K562 (cell line): ENCODE results near the gene JPT2. TPM values are rescaled to one million over a fixed set of nuclear protein-coding genes. Genes with fewer than 3 reads are reported as not detected.

Experiments
- ATAC-seq: fragments of 200-7000 bp; cut with Tn5 transposase; 3 replicates; pipeline ENCODE4 v1.9.1; 2020; ENCODE audit warnings: moderate library complexity
- BruUV-seq: library from RNA; stranded (reverse); fragments of 400-500 nt; replicated peaks from 2 replicates; lab custom pipeline; 2021; lab: Mats Ljungman, UMichigan
- CTCF ChIA-PET: fragments of 300-600 bp; formaldehyde crosslinking; extraction: SDS; loops from one replicate; lab custom pipeline; 2021; ENCODE audit warnings: low intra/inter-chr PET ratio; lab: Yijun Ruan, JAX
- POLR2A ChIA-PET: fragments of 300-600, 350-650 bp; sonication (Branson Sonifier 250); formaldehyde crosslinking; extraction: SDS; loops from one replicate; lab custom pipeline; 2021; ENCODE audit warnings: antibody characterized with exemption, inconsistent platforms; lab: Yijun Ruan, JAX
- DNase-seq, 4 experiments: peaks; one replicate each; pipeline versions ENCODE4 v3.0.0 to v3.0.0-alpha.2; 2011 to 2018; ENCODE audit warnings: low spot score in 3 of 4, mixed read lengths in 3 of 4; ENCODE audit errors: extremely low read depth in 1 of 4
- FAIRE-seq: peaks from 2 replicates; lab custom pipeline; 2011; peaks lifted over from hg19 to GRCh38; lab: Jason Lieb, UNC
- H2AFZ ChIP-seq: 2 replicates; pipeline ENCODE4 v1.6.0; 2011; ENCODE audit warnings: low read depth, low read length, control low read depth, inconsistent platforms
- H3K27ac ChIP-seq: fragments of 200-600 bp; 3 replicates; pipeline ENCODE4 v1.8.0; 2011; ENCODE audit warnings: low read depth, mild to moderate bottlenecking, control low read depth, inconsistent platforms, low read length, moderate library complexity, mixed read lengths; ENCODE audit errors: extremely low read depth
- H3K27me3 ChIP-seq, 2 experiments: fragments of 300-600 bp in 1 of 2; 2 replicates in 1 of 2; 3 replicates in 1 of 2; pipeline versions ENCODE4 v1.6.0 to v1.8.0; 2011; ENCODE audit warnings: inconsistent platforms in 2 of 2, low read length in 2 of 2, mild to moderate bottlenecking in 1 of 2, mixed read lengths in 1 of 2, moderate library complexity in 1 of 2; ENCODE audit not compliant: control insufficient read depth in 2 of 2, insufficient read depth in 2 of 2
- H3K36me3 ChIP-seq: fragments of 300-600 bp; 3 replicates; pipeline ENCODE4 v1.8.0; 2011; ENCODE audit warnings: mild to moderate bottlenecking, low read length, inconsistent platforms; ENCODE audit not compliant: control insufficient read depth, insufficient read depth
- H3K4me1 ChIP-seq, 2 experiments: fragments of 200-600 bp in 1 of 2; replicated peaks in 1 of 2; 2 replicates in 1 of 2; 3 replicates in 1 of 2; pipeline versions ENCODE4 v1.5.1 to v1.8.0; 2011; ENCODE audit warnings: inconsistent platforms in 2 of 2, low read length in 2 of 2, mild to moderate bottlenecking in 1 of 2, mixed read lengths in 1 of 2, moderate library complexity in 1 of 2; ENCODE audit not compliant: control insufficient read depth in 2 of 2, insufficient read depth in 2 of 2
- H3K4me2 ChIP-seq: 2 replicates; pipeline ENCODE4 v1.6.1; 2011; ENCODE audit warnings: low read length, control low read depth, inconsistent platforms, mixed read lengths; ENCODE audit not compliant: insufficient read depth
- H3K4me3 ChIP-seq: fragments of 200-600 bp; sonication (generic), shearing (Covaris generic); 2 replicates; pipeline ENCODE4 v1.5.1; 2016; ENCODE audit warnings: control low read depth, inconsistent platforms
- H3K79me2 ChIP-seq: fragments of 200-600 bp; 3 replicates; pipeline ENCODE4 v1.8.0; 2011; ENCODE audit warnings: low read length, inconsistent platforms; ENCODE audit not compliant: control insufficient read depth, insufficient read depth
- H3K9ac ChIP-seq, 2 experiments: 2 replicates each; pipeline versions ENCODE4 v1.6.0 to v1.6.1; 2011; ENCODE audit warnings: low read depth in 2 of 2, low read length in 2 of 2, control low read depth in 1 of 2, inconsistent platforms in 1 of 2, mild to moderate bottlenecking in 1 of 2, mixed read lengths in 1 of 2; ENCODE audit not compliant: insufficient read depth in 1 of 2
- H3K9me1 ChIP-seq: one replicate; pipeline ENCODE4 v1.6.0; 2011; ENCODE audit warnings: inconsistent platforms, mild to moderate bottlenecking, low read length, moderate library complexity; ENCODE audit not compliant: control insufficient read depth, insufficient read depth
- H3K9me3 ChIP-seq: replicated peaks from 2 replicates; pipeline ENCODE4 v1.5.1; 2011; ENCODE audit warnings: low read depth, low read length, inconsistent platforms; ENCODE audit not compliant: control insufficient read depth, insufficient read depth
- H4K20me1 ChIP-seq: replicated peaks from 2 replicates; pipeline ENCODE4 v1.6.1; 2011; ENCODE audit warnings: low read length, inconsistent platforms, mixed read lengths; ENCODE audit not compliant: control insufficient read depth, insufficient read depth
- ATF6 ChIP-seq: sonication (generic); formaldehyde crosslinking; IDR thresholded peaks from 2 replicates; pipeline ENCODE4 v1.4.0; 2020; ENCODE audit warnings: mild to moderate bottlenecking, missing genetic modification reagents
- FOSL1 ChIP-seq: fragments of 200-800 bp; sonication (Bioruptor generic); conservative IDR thresholded peaks from 2 replicates; pipeline ENCODE4 v1.6.1; 2016; ENCODE audit warnings: missing genetic modification characterization, missing compliant biosample characterization
- HNRNPK ChIP-seq: fragments of 200-400 bp; formaldehyde crosslinking; IDR thresholded peaks from one replicate; pipeline ENCODE4 v1.6.1; 2018; ENCODE audit warnings: mild to moderate bottlenecking, low read depth, low read length; ENCODE audit not compliant: poor library complexity, severe bottlenecking
- JUND ChIP-seq, 2 experiments: IDR thresholded peaks; 2 replicates in 1 of 2; 3 replicates in 1 of 2; pipeline ENCODE4 v1.6.1; 2011; ENCODE audit warnings: borderline replicate concordance in 2 of 2, low read depth in 2 of 2, low read length in 2 of 2, improper control_type of control experiment in 1 of 2, missing biosample characterization in 1 of 2, missing genetic modification characterization in 1 of 2, missing genetic modification reagents in 1 of 2
- PTTG1 ChIP-seq: fragments of 450-650 bp; IDR thresholded peaks from 2 replicates; pipeline ENCODE4 v1.6.1; 2016; ENCODE audit warnings: low read depth, mild to moderate bottlenecking, missing genetic modification characterization, missing compliant biosample characterization
- ZBTB9 ChIP-seq: fragments of 450-650 bp; formaldehyde crosslinking; IDR thresholded peaks from 2 replicates; pipeline ENCODE4 v1.4.0; 2020; ENCODE audit warnings: mild to moderate bottlenecking, moderate library complexity
- ZNF23 ChIP-seq: fragments of 250-450 bp; sonication (Bioruptor Pico); IDR thresholded peaks from 2 replicates; pipeline ENCODE4 v1.4.0; 2020; ENCODE audit warnings: mild to moderate bottlenecking
- WGBS: fragments of 100-300 bp; shearing (Covaris generic); methylation state at CpG from one replicate; pipeline ENCODE4 v1.1.6; 2016; ENCODE audit warnings: low coverage, mixed read lengths; ENCODE audit not compliant: insufficient coverage; ENCODE audit errors: missing lambda C conversion rate; 5-methylcytosine and 5-hydroxymethylcytosine counted together
- in situ Hi-C: fragments of 300-500 bp; cut with MboI; formaldehyde crosslinking; loops from 4 replicates; pipeline ENCODE4 v1.15.0; 2018; ENCODE audit warnings: inconsistent platforms, mixed read lengths
- intact Hi-C: fragments of 100-400 bp; cut with micrococcal nuclease; formaldehyde crosslinking; loops from 2 replicates; pipeline ENCODE4 v1.14.2; 2022
- polyA plus RNA-seq, 8 experiments: library from polyadenylated mRNA; depleted of rRNA in 4 of 8; stranded (reverse) in 5 of 8; unstranded in 3 of 8; fragments of >200 nt; fragmentation: Nextera tagmentation in 2 of 8; fragmentation: Illumina TruSeq in 1 of 8; extraction: Ambion mirVana in 2 of 8; extraction: Trizol in 1 of 8; gene quantifications; 2 replicates each; pipeline versions ENCODE4 v1.2.1 to v1.2.3, GENCODE V29; 2011 to 2014; ENCODE audit warnings: inconsistent platforms in 1 of 8, missing spikeins in 1 of 8
- total RNA-seq, 7 experiments: library from RNA; depleted of rRNA in 6 of 7; stranded (reverse); fragments of >200 nt in 6 of 7; fragmentation: Illumina TruSeq in 2 of 7; extraction: Trizol in 2 of 7; gene quantifications; 2 replicates each; pipeline versions ENCODE4 v1.2.1 to v1.2.3, GENCODE V29; 2011 to 2021; ENCODE audit warnings: low replicate concordance in 1 of 7

JPT2 gene
- total and polyA plus RNA-seq, 9 of the 15 experiments (the other 6 are each of a cell fraction or from before 2014, with no cell fraction given): 25.5 to 133 (median 106) TPM

GRCh38 chr16:1634541-1634940 lies 43.5 kb upstream of the JPT2 start (continued):
- no peak for TF ChIP-seq PTTG1 (tag)

- peaks cover 0 to 4% of the 10 kb centered on the region in 2 experiments; a peak in 1 of 5 replicates for H3K4me1 ChIP-seq
- no TSS peak for BruUV-seq
- FAIRE-seq (peak; percentile 54), DNase-seq (peak in 1 of 4 experiments; percentile 19), ATAC-seq (no peak)
- no peak overlapping the region for H3K27ac ChIP-seq
- H3K9ac ChIP-seq: peak overlapping the region in 1 of 2 experiments; percentile 61; a peak in 1 of 4 replicates
- peaks cover 92% of the 10 kb centered on the region for H3K36me3 ChIP-seq
- no peaks in the 10 kb centered on the region for H3K9me3 ChIP-seq
- CTCF ChIA-PET: no interaction called here
- H3K27me3 ChIP-seq: no peaks in the 10 kb centered on the region
- peaks cover 5% of the 10 kb centered on the region for H4K20me1 ChIP-seq
- H3K79me2 ChIP-seq: peaks cover 22% of the 10 kb centered on the region; the same call in 2 of the 3 replicates
- no peaks in the 10 kb centered on the region for H3K9me1 ChIP-seq
- no peak overlapping the region for H3K4me3 ChIP-seq
- in situ Hi-C loops: no loop called here
- WGBS: 74% methylated on average over 12 of the region's 13 CpGs
- intact Hi-C loops: no loop called here
- POLR2A ChIA-PET: interaction anchor here (1.7 kb wide), 1 partner anchor 19 kb away, joined by 4 read pairs; no protein-coding TSS in a partner anchor
- no peak overlapping the region; the same call in 1 of the 2 replicates for H3K4me2 ChIP-seq
- no peak overlapping the region for H2AFZ ChIP-seq
- no peak for TF ChIP-seq HNRNPK
- TF ChIP-seq ZNF23 (CRISPR knock-in tag): no peak
- peak; percentile 19; the same call in 1 of the 2 replicates for TF ChIP-seq JUND (IDR thresholded peaks at IDR 0.05; ENCODE audit: borderline replicate concordance, low read depth, low read length)
- TF ChIP-seq JUND (tag; IDR thresholded peaks at IDR 0.05; ENCODE audit: borderline replicate concordance, low read depth, low read length): no peak
- 0 out of 2 replicates have a peak, but pooled peaks have one; percentile 20 for TF ChIP-seq ZBTB9 (CRISPR knock-in tag)
- no peak for TF ChIP-seq ATF6 (CRISPR knock-in tag)
- TF ChIP-seq FOSL1 (tag): peak; percentile 51; the same call in 1 of the 2 replicates
Observed at GRCh38 chr16:1635070-1635469, 43.0 kb upstream of the JPT2 start.
